ENCODE measurements around the gene CEP295NL. TPM values are rescaled to one million over a fixed set of nuclear protein-coding genes. Genes with fewer than 3 reads are reported as not detected.
"Not testable (repeated sequence)": the region's sequence is repeated elsewhere in the genome, so short reads cannot be mapped to it uniquely, and the experiment has no call there.

Gene CEP295NL
- total and polyA plus RNA-seq, 5 donors = 0.57 to 1.3 (median 0.92) TPM

DNA sequence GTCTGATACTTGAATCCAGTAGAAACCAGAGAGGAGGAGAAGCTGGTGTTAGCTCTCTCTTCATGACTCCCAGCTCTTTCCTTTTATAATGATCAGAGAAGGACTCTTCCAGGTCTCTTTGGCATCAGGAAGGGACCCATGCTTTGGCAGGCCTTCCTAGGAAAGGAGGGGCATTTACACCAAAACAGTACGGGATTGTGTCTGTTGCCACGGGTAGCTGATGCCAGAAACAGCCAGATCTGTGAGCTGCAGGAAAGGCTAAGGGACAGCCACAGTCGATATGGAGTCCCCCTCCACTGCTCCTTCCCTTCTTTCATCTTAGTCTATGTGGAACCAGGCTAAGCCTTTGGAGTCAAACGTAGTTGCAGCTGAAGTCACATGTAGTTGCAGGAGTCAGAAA, 9.3 kb downstream of the CEP295NL start:
- H3K4me3 ChIP-seq (ENCODE audit: low read length) = no peak overlapping the region
- ATAC-seq (no peak), DNase-seq (no peak)
- H3K27ac ChIP-seq (ENCODE audit: low read length) = no peak overlapping the region
- no peaks in the 10 kb centered on the region for H3K9me3 ChIP-seq (ENCODE audit: control insufficient read depth, low read length)
- peaks cover 37% of the 10 kb centered on the region for H3K4me1 ChIP-seq (ENCODE audit: control insufficient read depth, insufficient read depth, low read length)
- intact Hi-C loops (cut with DNase I) = no loop called here
- no peaks in the 10 kb centered on the region for H3K27me3 ChIP-seq (ENCODE audit: control insufficient read depth, insufficient read depth)
- 16% methylated on average over 4 of the region's 4 CpGs for WGBS

DNA sequence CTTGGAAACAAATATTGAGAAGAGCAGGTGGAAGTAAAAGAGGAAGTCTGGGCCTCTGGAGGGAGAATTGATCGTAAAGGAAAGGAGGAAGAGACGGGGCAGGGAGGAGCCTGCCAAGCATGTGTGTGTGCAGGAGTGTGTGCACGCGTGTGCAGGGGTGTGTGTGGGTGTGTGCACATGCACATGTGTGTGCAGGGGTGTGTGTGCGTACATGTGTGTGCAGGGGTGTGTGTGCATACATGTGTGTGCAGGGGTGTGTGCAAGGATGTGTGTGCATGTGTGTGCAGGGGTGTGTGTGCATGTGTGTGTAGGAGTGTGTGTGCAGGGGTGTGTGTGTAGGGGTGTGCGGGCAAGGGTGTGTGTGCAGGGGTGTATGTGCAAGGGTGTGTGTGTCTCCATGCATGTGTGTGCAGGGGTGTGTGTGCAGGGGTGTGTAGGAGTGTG, 10.0 kb downstream of the CEP295NL start:
- ATAC-seq = no peak
- WGBS = 76% methylated on average over 6 of the region's 6 CpGs
- H3K27ac ChIP-seq (ENCODE audit: low read length) = no peak overlapping the region
- H3K27me3 ChIP-seq (ENCODE audit: control insufficient read depth, insufficient read depth) = no peaks in the 10 kb centered on the region
- peaks cover 33% of the 10 kb centered on the region for H3K4me1 ChIP-seq (ENCODE audit: control insufficient read depth, insufficient read depth, low read length)
- no peak for DNase-seq
- H3K4me3 ChIP-seq (ENCODE audit: low read length) = no peak overlapping the region
- H3K9me3 ChIP-seq (ENCODE audit: control insufficient read depth, low read length) = no peaks in the 10 kb centered on the region
- intact Hi-C loops (cut with DNase I) = no loop called here

DNA sequence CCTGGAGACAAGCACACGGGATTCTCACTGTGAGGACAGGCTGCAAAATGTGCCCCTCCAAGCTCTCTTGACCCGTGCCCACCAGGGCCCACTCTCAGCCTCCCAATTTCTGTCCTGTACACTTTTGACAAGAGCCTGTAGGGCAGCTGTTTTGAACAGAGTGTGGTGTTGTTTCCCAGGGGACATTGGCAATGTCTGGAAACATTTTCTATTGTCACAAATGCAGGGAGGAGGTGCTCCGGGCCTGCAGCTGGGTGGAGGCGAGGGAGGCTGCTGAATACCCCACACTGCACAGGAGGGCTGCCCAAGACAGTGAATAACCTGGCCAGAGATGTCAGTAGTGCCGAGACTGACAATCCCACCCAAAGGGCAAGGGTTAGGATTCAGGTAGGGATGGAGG, 10.5 kb downstream of the CEP295NL start:
- DNase-seq = no peak

DNA sequence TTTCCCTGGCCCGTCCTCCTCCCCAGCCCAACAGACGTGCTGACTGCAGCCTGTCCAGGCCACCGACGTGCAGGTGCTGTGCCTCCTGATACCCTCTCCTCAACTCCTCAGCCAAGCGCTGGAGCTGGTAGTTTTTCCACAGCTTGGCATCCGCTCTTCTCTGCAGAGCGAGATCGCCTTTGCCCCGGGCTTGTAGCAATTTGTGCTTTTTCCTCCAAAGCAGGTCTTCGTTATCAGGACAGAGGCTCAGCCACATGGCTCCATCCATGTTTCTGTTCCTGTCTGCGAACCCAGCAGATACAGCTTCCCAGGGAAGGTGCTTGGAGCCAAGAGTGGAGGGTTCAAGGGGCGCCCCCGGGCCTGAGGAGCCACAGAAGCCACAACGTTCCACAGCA, 10.9 kb downstream of the CEP295NL start:
- Histone ChIP-seq H3K4me3 (ENCODE audit: low read length) (no peak overlapping the region), H3K27me3 (ENCODE audit: control insufficient read depth, insufficient read depth) (no peaks in the 10 kb centered on the region), H3K4me1 (ENCODE audit: control insufficient read depth, insufficient read depth, low read length) (peaks cover 26% of the 10 kb centered on the region), H3K9me3 (ENCODE audit: control insufficient read depth, low read length) (no peaks in the 10 kb centered on the region), H3K27ac (ENCODE audit: low read length) (no peak overlapping the region)
- intact Hi-C loops (cut with DNase I) = no loop called here
- WGBS = 69% methylated on average over 14 of the region's 14 CpGs
- ATAC-seq (no peak), DNase-seq (no peak)

More for the DNA sequence above, 10.5 kb downstream of the CEP295NL start:
- Histone ChIP-seq H3K4me3 (ENCODE audit: low read length) (no peak overlapping the region), H3K27ac (ENCODE audit: low read length) (no peak overlapping the region), H3K9me3 (ENCODE audit: control insufficient read depth, low read length) (no peaks in the 10 kb centered on the region), H3K4me1 (ENCODE audit: control insufficient read depth, insufficient read depth, low read length) (peaks cover 31% of the 10 kb centered on the region), H3K27me3 (ENCODE audit: control insufficient read depth, insufficient read depth) (no peaks in the 10 kb centered on the region)
- 49% methylated on average over 5 of the region's 5 CpGs for WGBS
- intact Hi-C loops (cut with DNase I) = no loop called here
- ATAC-seq = no peak

DNA sequence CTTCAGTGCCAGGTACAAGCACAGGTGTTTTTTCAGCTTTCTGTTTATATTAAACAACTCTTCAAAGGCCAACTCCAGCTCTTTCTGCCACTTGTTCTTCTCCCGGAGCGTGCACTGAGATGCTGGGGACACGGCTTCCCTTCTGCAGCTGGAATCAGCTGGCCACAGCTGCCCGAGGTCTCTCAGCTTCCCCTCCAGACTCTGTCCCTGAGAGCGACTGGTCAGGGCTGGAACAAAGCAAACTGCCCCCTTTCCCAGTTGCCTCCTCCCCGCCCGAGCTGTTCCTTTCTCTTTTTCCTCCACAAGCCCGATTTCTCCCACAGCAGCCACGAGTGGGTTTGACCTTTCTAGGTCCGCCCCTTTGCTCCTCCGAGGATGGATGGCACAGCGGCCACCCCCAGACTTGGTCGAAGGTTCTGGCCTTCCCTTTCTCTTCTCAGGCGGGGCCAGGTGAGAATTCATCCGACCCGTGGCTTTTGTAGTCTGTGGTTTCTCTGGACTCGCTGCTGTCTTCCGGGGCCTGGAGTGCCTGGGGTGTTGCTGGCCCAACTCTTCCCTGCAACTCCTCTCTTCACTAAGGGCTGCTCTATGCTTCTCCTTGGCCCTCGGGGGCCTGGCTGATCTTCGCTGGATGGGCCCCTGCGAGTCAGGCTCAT, 11.5 kb downstream of the CEP295NL start:
- intact Hi-C loops (cut with DNase I) = no loop called here
- Histone ChIP-seq H3K27me3 (ENCODE audit: control insufficient read depth, insufficient read depth) (no peaks in the 10 kb centered on the region), H3K27ac (ENCODE audit: low read length) (no peak overlapping the region), H3K4me3 (ENCODE audit: low read length) (no peak overlapping the region), H3K9me3 (ENCODE audit: control insufficient read depth, low read length) (no peaks in the 10 kb centered on the region), H3K4me1 (ENCODE audit: control insufficient read depth, insufficient read depth, low read length) (peaks cover 26% of the 10 kb centered on the region)
- WGBS = 64% methylated on average over 21 of the region's 21 CpGs
- ATAC-seq (no peak), DNase-seq (peak in 1 of 3 donors; percentile 49)

DNA sequence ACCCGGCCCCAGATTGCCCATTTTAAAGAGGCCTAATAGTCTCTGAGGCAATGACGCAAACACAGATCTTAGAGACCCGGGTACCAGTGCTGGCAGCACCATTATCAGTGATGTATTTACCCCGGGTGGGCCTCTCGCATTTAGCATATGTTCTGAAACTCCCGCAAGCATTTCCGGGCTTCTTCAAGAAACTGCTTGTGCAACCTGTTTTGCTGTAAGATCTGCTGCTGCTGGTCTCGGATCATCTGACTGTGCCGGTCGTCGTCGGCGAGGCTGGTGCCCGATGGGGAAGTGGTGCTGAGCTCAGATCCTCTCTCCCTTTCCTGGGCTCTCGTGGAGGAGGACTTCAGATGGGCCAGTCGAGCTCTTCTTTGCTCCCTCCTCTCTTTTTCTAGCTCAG, 12.5 kb downstream of the CEP295NL start:
- ATAC-seq (peak in 1 of 2 donors; percentile 33), DNase-seq (peak; percentile 53 to 82 (median 80))
- 80% methylated on average over 16 of the region's 16 CpGs for WGBS
- intact Hi-C loops (cut with DNase I) = no loop called here
- no peak overlapping the region for H3K4me3 ChIP-seq (ENCODE audit: low read length)
- H3K27ac ChIP-seq (ENCODE audit: low read length) = no peak overlapping the region
- peaks cover 19% of the 10 kb centered on the region for H3K4me1 ChIP-seq (ENCODE audit: control insufficient read depth, insufficient read depth, low read length)
- H3K27me3 ChIP-seq (ENCODE audit: control insufficient read depth, insufficient read depth) = no peaks in the 10 kb centered on the region
- H3K9me3 ChIP-seq (ENCODE audit: control insufficient read depth, low read length) = no peaks in the 10 kb centered on the region

DNA sequence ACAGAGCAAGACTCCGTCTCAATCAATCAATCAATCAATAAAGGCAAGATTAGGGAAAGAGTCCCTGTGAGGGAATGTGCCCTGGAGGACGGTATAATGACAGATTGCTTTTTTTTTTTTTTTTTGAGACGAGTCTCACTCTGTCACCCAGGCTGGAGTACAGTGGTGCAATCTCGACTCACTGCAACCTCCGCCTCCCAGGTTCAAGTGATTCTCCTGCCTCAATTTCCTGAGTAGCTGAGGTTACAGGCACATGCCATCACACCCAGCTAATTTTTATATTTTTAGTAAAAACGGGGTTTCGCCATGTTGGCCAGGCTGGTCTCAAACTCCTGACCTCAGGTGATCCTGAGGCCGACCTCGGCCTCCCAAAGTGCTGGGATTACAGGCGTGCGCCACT, 12.9 kb downstream of the CEP295NL start:
- H3K27ac ChIP-seq (ENCODE audit: low read length) = not testable (repeated sequence)

DNA sequence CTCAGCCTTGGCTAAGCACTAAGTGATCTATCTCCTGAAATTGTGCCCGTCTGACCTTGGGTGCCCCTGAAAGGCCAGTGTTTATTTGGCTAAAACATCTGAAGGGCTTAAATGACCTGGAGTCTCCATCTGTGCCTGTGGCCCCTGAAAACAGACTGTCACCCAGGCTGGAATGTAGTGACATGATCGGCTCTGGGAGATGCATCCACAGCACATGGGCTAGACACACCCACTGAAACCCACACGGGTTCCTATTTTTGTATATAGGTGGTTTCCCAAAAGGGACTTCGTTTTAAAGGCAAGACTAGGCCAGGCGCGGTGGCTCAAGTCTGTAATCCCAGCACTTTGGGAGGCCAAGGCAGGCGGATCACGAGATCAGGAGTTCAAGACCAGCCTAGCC, 13.5 kb downstream of the CEP295NL start:
- no peak overlapping the region for H3K4me3 ChIP-seq (ENCODE audit: low read length)
- H3K4me1 ChIP-seq (ENCODE audit: control insufficient read depth, insufficient read depth, low read length) = peaks cover 21% of the 10 kb centered on the region
- ATAC-seq (no peak), DNase-seq (peak in 1 of 3 donors; percentile 36)
- H3K27ac ChIP-seq (ENCODE audit: low read length) = no peak overlapping the region
- no peaks in the 10 kb centered on the region for H3K27me3 ChIP-seq (ENCODE audit: control insufficient read depth, insufficient read depth)
- intact Hi-C loops (cut with DNase I) = no loop called here
- H3K9me3 ChIP-seq (ENCODE audit: control insufficient read depth, low read length) = no peaks in the 10 kb centered on the region
- 64% methylated on average over 8 of the region's 8 CpGs for WGBS

More for the DNA sequence above, 12.9 kb downstream of the CEP295NL start:
- H3K4me3 ChIP-seq (ENCODE audit: low read length); intact Hi-C loops (cut with DNase I); ATAC-seq; H3K9me3 ChIP-seq (ENCODE audit: control insufficient read depth, low read length); DNase-seq; H3K27me3 ChIP-seq (ENCODE audit: control insufficient read depth, insufficient read depth): not testable (repeated sequence)
- 89% methylated on average over 11 of the region's 11 CpGs for WGBS
- peaks cover 16% of the 10 kb centered on the region for H3K4me1 ChIP-seq (ENCODE audit: control insufficient read depth, insufficient read depth, low read length)

DNA sequence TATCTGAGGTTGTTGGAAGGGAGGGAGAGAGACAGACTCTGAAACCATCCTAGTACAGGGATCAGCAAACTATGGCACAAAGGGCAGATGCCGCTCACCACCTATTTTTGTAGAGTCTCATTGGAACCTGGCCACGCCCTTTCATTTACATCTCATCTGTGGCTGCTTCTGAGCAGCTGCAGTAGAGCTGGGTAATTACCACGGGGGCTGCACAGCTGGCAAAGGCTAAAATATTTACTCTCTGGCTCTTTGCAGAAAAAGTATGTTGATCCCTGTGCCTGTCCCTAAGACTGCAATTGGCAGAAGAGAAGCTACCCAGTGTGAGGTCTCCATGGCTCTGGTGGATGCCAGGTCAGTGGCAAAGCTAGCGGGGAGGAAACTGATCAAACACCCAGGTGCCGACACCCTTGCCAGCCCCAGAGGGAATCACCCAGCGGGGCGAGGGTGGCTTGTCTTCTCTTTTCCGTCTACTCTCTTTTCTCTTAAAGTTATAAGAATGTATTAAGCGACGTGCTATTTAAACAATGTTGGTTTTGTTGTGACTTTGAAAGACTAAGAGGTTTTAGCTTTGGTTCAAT, 14.0 kb downstream of the CEP295NL start:
- no peak overlapping the region for H3K4me3 ChIP-seq (ENCODE audit: low read length)
- DNase-seq = peak in 1 of 3 donors; percentile 20
- no peak overlapping the region for H3K27ac ChIP-seq (ENCODE audit: low read length)
- WGBS = 87% methylated on average over 10 of the region's 10 CpGs
- ATAC-seq = no peak
- H3K4me1 ChIP-seq (ENCODE audit: control insufficient read depth, insufficient read depth, low read length) = peaks cover 26% of the 10 kb centered on the region
- H3K9me3 ChIP-seq (ENCODE audit: control insufficient read depth, low read length) = no peaks in the 10 kb centered on the region
- intact Hi-C loops (cut with DNase I) = no loop called here
- no peaks in the 10 kb centered on the region for H3K27me3 ChIP-seq (ENCODE audit: control insufficient read depth, insufficient read depth)

DNA sequence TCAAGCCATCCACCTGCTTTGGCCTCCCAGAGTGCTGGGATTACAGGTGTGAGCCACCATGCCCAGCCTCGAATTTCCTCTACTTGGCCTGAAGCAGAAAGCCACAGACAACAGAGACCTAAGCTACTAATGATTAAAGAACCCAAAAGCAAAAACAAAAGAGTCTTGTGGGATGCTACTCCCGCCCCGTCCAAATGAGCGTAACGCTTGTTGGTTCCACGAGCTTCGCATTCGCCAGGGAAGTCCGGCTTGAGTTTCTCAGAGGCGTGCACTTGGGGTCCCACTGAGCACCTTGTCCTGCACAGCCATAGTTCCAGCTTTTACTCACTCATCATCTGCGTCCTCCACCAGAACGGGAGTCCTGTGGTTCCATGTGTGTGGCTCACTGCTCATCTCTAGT, 16.0 kb downstream of the CEP295NL start:
- intact Hi-C loops (cut with DNase I) = no loop called here
- no peak overlapping the region for H3K4me3 ChIP-seq (ENCODE audit: low read length)
- DNase-seq (peak in 1 of 3 donors; percentile 16), ATAC-seq (no peak)
- 93% methylated on average over 12 of the region's 12 CpGs for WGBS
- H3K9me3 ChIP-seq (ENCODE audit: control insufficient read depth, low read length) = no peaks in the 10 kb centered on the region
- H3K4me1 ChIP-seq (ENCODE audit: control insufficient read depth, insufficient read depth, low read length) = peaks cover 27% of the 10 kb centered on the region
- H3K27me3 ChIP-seq (ENCODE audit: control insufficient read depth, insufficient read depth) = no peaks in the 10 kb centered on the region
- H3K27ac ChIP-seq (ENCODE audit: low read length) = no peak overlapping the region

DNA sequence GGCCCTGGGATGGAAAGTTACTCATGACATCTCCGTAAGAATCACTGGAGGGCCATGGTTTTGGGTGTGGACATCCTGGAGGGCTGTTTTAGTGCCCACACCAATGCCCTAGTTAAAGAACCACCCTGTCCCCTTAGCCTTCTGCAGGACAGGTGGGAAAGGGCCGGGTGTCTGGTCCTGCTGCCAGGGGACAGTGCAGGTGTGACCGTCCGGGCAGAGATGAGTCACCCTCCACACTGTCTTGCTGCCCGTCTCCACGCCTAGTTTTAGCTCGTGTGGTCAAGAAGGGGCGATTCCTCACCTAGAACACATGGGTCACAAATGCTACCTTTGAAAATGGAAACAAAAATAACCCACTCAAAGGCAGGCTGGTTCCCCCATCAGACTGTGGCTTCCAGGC, 17.0 kb downstream of the CEP295NL start:
- Histone ChIP-seq H3K27ac (ENCODE audit: low read length) (no peak overlapping the region), H3K9me3 (ENCODE audit: control insufficient read depth, low read length) (no peaks in the 10 kb centered on the region), H3K4me3 (ENCODE audit: low read length) (no peak overlapping the region), H3K4me1 (ENCODE audit: control insufficient read depth, insufficient read depth, low read length) (peaks cover 25% of the 10 kb centered on the region), H3K27me3 (ENCODE audit: control insufficient read depth, insufficient read depth) (no peaks in the 10 kb centered on the region)
- no peak for ATAC-seq
- DNase-seq = peak in 1 of 3 donors; percentile 45
- 84% methylated on average over 8 of the region's 8 CpGs for whole genome bisulfite sequencing
- intact Hi-C loops (cut with DNase I) = no loop called here

All from right cardiac atrium (tissue), 5 donors.